ENCODE measurements around the gene TMEM132E.

The TMEM132E gene

GRCh38 chr17:34673995-34674890 is 94.9 kb downstream of the TMEM132E start:
- Histone ChIP-seq H3K4me1 (ENCODE audit: control insufficient read depth, insufficient read depth, low read length) (no peaks in the 10 kb centered on the region), H3K4me3 (ENCODE audit: low read length) (no peak overlapping the region), H3K27me3 (ENCODE audit: control insufficient read depth, insufficient read depth, low read length) (no peaks in the 10 kb centered on the region), H3K9me3 (ENCODE audit: control insufficient read depth, insufficient read depth, low read length) (no peaks in the 10 kb centered on the region), H3K36me3 (ENCODE audit: control insufficient read depth, insufficient read depth, low read length) (no peaks in the 10 kb centered on the region), H3K27ac (ENCODE audit: low read length) (no peak overlapping the region)
- WGBS (ENCODE audit: insufficient coverage, insufficient read length): no CpG with 5 or more reads among the region's 7 CpGs
- DNase-seq (ENCODE audit: low read depth, low spot score): no peak

GRCh38 chr17:34675143-34675542 is 95.8 kb downstream of the TMEM132E start:
- H3K9me3 ChIP-seq (ENCODE audit: control insufficient read depth, insufficient read depth, low read length): no peaks in the 10 kb centered on the region
- no peak overlapping the region for H3K4me3 ChIP-seq (ENCODE audit: low read length)
- no peaks in the 10 kb centered on the region for H3K36me3 ChIP-seq (ENCODE audit: control insufficient read depth, insufficient read depth, low read length)
- no peak overlapping the region for H3K27ac ChIP-seq (ENCODE audit: low read length)
- no peaks in the 10 kb centered on the region for H3K4me1 ChIP-seq (ENCODE audit: control insufficient read depth, insufficient read depth, low read length)
- DNase-seq (ENCODE audit: low read depth, low spot score): no peak
- H3K27me3 ChIP-seq (ENCODE audit: control insufficient read depth, insufficient read depth, low read length): no peaks in the 10 kb centered on the region

GRCh38 chr17:34675605-34676004 is 96.2 kb downstream of the TMEM132E start:
- H3K36me3 ChIP-seq (ENCODE audit: control insufficient read depth, insufficient read depth, low read length): no peaks in the 10 kb centered on the region
- no peaks in the 10 kb centered on the region for H3K9me3 ChIP-seq (ENCODE audit: control insufficient read depth, insufficient read depth, low read length)
- H3K4me3 ChIP-seq (ENCODE audit: low read length): no peak overlapping the region
- DNase-seq (ENCODE audit: low read depth, low spot score): no peak
- no peaks in the 10 kb centered on the region for H3K27me3 ChIP-seq (ENCODE audit: control insufficient read depth, insufficient read depth, low read length)
- H3K27ac ChIP-seq (ENCODE audit: low read length): no peak overlapping the region
- no peaks in the 10 kb centered on the region for H3K4me1 ChIP-seq (ENCODE audit: control insufficient read depth, insufficient read depth, low read length)
- no CpG with 5 or more reads among the region's 2 CpGs for whole genome bisulfite sequencing (ENCODE audit: insufficient coverage, insufficient read length)

- no peaks in the 10 kb centered on the region for H3K9me3 ChIP-seq (ENCODE audit: control insufficient read depth, insufficient read depth, low read length)
- WGBS (ENCODE audit: insufficient coverage, insufficient read length): no CpG with 5 or more reads among the region's 1 CpG
- no peak overlapping the region for H3K27ac ChIP-seq (ENCODE audit: low read length)
- H3K27me3 ChIP-seq (ENCODE audit: control insufficient read depth, insufficient read depth, low read length): no peaks in the 10 kb centered on the region
- no peak for DNase-seq (ENCODE audit: low read depth, low spot score)
- H3K36me3 ChIP-seq (ENCODE audit: control insufficient read depth, insufficient read depth, low read length): no peaks in the 10 kb centered on the region
- no peaks in the 10 kb centered on the region for H3K4me1 ChIP-seq (ENCODE audit: control insufficient read depth, insufficient read depth, low read length)
- no peak overlapping the region for H3K4me3 ChIP-seq (ENCODE audit: low read length)
Observed at GRCh38 chr17:34680151-34680550, 100.8 kb downstream of the TMEM132E start.

GRCh38 chr17:34682305-34682704 is 102.9 kb downstream of the TMEM132E start:
- no peaks in the 10 kb centered on the region for H3K9me3 ChIP-seq (ENCODE audit: control insufficient read depth, insufficient read depth, low read length)

GRCh38 chr17:34683390-34683789 is 104.0 kb downstream of the TMEM132E start:
- no peaks in the 10 kb centered on the region for H3K4me1 ChIP-seq (ENCODE audit: control insufficient read depth, insufficient read depth, low read length)
- no peak overlapping the region for H3K27ac ChIP-seq (ENCODE audit: low read length)
- H3K9me3 ChIP-seq (ENCODE audit: control insufficient read depth, insufficient read depth, low read length): no peaks in the 10 kb centered on the region
- no CpG with 5 or more reads among the region's 2 CpGs for WGBS (ENCODE audit: insufficient coverage, insufficient read length)
- H3K4me3 ChIP-seq (ENCODE audit: low read length): no peak overlapping the region
- no peaks in the 10 kb centered on the region for H3K36me3 ChIP-seq (ENCODE audit: control insufficient read depth, insufficient read depth, low read length)
- DNase-seq (ENCODE audit: low read depth, low spot score): no peak
- H3K27me3 ChIP-seq (ENCODE audit: control insufficient read depth, insufficient read depth, low read length): no peaks in the 10 kb centered on the region

More at GRCh38 chr17:34682305-34682704, 102.9 kb downstream of the TMEM132E start:
- Histone ChIP-seq H3K36me3 (ENCODE audit: control insufficient read depth, insufficient read depth, low read length) (no peaks in the 10 kb centered on the region), H3K27me3 (ENCODE audit: control insufficient read depth, insufficient read depth, low read length) (no peaks in the 10 kb centered on the region), H3K4me3 (ENCODE audit: low read length) (no peak overlapping the region), H3K4me1 (ENCODE audit: control insufficient read depth, insufficient read depth, low read length) (no peaks in the 10 kb centered on the region), H3K27ac (ENCODE audit: low read length) (no peak overlapping the region)
- no peak for DNase-seq (ENCODE audit: low read depth, low spot score)
- WGBS (ENCODE audit: insufficient coverage, insufficient read length): no CpG with 5 or more reads among the region's 6 CpGs
